HG02571 (cell line): ENCODE data around the gene MIGA2.
"Not testable (repeated sequence)": the region's sequence is repeated elsewhere in the genome, so short reads cannot be mapped to it uniquely, and the experiment has no call there.

ENCODE experiments used
- ATAC-seq: cut with Tn5 transposase; IDR thresholded peaks from one replicate; pipeline ENCODE4 v1.9.1; 2021; ENCODE audit warnings: mild to moderate bottlenecking, moderate library complexity; ENCODE audit not compliant: unreplicated experiment

MIGA2 gene

GRCh38 chr9:129098328-129098727 lies 61.9 kb downstream of the MIGA2 start:
- ATAC-seq: no peak

- ATAC-seq: no peak
Observed at GRCh38 chr9:129100383-129101169, 64.2 kb downstream of the MIGA2 start.

DNA sequence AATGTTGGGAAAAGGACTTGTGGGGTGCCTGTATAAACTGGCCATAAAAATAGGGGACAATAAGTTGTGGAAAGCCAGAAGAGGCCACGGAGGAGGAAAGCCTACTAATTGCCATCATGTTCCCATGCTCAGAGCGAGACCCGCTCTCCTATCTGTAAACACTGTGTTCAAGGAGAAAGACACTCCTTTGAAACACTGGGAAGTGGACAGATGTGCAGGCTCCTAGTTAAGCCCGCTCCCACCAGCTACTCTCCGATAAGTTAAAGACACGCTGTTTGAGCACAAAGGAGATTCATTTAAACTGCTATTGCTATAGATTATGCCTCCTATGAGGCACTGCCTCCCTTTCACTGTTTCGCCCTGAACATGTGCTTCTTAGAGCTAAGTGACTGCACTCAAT lies 64.9 kb downstream of the MIGA2 start:
- no peak for ATAC-seq

DNA sequence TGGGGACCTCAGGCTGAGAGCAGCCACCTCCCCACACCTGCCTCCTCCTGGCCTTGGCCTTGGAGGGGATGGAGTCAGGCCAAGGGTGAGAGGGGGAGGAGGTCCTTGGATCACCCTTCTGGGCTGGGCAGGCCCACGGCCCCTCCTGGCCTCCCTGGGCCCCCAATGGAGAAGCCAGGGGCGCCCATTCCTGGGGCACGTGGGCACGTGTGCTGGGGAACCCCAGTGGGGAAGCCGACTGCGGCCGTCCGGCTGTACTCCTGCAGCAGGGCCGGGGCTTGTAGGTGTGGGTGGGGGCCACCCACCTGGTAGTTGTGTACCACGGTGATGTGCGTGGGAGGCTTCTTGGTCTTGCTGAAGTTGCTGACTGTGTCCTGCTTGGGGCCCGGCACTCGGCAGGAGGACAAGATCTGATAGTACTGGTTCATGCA lies 65.7 kb downstream of the MIGA2 start:
- no peak for ATAC-seq

- ATAC-seq: no peak
Observed at GRCh38 chr9:129102791-129103594, 66.6 kb downstream of the MIGA2 start.

GRCh38 chr9:129103595-129103965 lies 67.2 kb downstream of the MIGA2 start:
- no peak for ATAC-seq

- ATAC-seq: no peak
Observed at GRCh38 chr9:129104051-129104450, 67.6 kb downstream of the MIGA2 start.

- ATAC-seq: no peak
Observed at GRCh38 chr9:129105857-129106694, 69.7 kb downstream of the MIGA2 start.

GRCh38 chr9:129107651-129108050 lies 71.2 kb downstream of the MIGA2 start:
- no peak for ATAC-seq

DNA sequence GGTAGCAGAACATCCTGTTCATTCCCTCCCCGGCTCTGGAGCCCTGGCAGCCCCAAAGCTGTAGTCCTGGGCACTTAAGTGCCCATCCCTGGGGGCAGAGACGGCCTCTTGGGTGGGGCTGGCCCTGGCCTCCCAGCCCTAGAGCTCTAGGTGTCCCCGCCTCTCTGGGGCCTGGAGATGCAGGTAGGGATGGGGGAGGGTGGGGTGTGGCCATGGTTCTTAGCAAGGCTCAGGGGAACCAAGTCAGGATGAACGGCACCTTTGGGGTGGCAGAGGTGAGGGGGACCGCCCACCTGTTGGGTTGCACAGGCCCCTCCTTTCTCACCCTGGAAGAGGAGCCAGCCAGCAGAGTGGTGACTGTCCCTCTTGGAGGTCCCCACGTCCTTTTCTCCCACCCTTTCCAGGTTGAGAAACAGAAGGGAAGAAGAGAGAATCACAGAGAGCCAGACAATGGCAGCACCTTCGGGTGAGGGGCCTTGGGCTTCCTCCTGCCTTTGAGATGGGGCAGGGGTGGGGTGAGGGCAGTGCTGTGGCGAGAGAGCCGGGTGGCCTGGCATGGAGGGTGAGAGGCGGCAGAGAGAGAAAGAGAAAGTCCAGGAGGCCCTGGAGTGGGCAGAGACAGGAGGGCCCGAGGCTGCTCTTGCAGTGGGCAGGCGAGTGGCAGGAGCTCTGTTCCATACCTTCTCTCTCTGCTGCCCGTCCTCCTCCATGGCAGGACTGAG lies 71.8 kb downstream of the MIGA2 start:
- ATAC-seq: no peak

- no peak for ATAC-seq
Observed at GRCh38 chr9:129108805-129109536, 72.5 kb downstream of the MIGA2 start.

DNA sequence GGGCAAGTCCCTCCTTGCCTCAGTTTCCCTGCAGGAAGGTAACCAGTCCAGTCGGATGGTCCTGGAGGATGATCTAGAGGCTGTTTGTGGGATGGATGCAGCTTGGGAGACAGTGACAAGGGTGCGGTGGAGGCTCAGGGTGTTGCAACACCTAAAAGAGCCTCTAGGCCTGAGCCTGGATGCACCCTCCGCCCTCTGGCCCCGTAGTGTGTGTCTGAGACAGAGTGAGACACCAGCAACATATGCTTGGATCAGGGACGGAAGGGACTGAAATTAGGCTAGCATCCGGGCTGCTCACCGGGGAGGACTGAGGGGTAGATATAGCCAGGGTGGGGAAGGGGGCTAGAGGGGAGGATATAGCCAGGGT lies 73.1 kb downstream of the MIGA2 start:
- ATAC-seq: no peak

DNA sequence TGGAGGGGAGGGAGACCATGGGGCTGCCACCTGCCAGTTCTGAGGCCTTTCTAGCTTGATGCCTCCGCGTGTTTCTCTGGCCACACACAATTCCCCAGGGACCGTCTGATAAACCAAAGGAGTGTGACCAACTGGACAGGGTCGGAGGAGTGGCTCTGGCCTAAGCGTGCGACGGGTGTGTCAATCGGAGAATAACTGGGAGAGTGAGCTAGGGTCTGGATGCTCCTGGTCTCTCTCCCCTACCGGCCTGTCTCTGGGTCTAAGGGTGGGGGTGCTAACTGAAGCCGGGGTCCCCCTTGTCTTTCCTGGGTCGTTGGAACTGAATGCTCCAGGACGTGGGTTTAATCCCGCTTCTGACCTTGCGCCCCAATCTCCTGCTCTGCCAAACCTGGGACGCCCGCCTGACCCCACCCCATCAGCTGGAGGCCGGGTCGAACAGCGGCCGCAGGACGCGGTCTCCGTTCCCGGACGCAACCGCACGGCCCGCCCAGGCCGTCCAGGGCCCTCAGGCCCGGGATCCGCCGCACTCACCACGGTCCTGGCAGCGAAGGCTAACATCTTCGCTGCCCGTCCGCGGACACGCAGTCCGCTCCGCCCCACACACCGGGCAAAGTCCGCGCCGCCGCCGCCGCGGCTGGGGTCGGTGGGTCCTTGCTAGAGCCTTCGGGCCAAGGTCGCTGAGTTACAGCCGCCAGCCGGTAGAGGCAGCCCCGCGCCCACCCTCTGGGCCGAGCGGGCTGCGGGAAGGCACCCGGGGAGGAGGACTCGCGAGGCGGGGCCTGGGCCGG lies 73.7 kb downstream of the MIGA2 start:
- no peak for ATAC-seq

DNA sequence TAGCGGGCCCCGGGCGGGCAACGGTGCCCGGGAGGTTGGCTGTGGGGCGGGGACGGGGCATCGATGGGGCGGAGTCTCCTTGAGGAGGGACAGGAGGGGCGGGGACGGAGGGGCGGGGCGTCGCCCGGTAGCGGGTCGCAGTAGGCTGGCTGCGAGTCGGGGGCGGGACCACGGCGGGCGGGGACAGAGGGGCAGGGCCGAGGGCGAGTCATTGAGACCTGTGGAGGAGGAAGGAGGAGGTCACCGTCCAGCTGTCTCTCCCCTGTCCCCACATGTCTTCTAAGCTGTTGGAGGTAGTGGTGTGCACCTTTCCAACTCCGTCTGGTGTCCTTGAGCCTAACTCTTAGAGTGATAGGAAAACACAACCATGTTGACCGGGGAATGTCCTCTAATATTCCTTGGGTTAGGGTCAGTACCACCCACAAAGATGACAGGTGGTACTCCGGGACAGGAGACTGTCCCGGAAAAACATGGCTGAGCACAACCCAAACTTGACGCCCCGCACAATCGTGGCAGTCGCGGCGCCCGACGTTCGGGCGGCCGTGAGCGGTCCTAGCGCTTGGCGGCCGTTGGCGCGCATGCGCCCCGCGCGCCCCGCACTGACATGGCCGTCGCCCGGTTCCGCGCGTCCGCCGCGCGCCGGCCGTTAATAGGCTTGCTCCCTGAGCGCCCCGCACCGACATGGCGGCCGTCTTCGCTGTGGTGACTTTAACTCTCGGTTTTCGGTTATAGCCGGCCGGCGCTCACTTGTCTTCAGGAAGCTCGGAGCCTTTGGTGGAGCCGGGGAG lies 74.5 kb downstream of the MIGA2 start, which contains the start of the genes CRAT and PTPA:
Gene CRAT, minus strand, starts transcription at position 54 of the 788 bp plus-strand sequence. CDS start 284 bp downstream, outside the sequence.
Gene PTPA, plus strand, starts transcription at position 676 of the 788 bp plus-strand sequence. CDS start 186 bp downstream, outside the sequence.
- ATAC-seq: peak; percentile 68

DNA sequence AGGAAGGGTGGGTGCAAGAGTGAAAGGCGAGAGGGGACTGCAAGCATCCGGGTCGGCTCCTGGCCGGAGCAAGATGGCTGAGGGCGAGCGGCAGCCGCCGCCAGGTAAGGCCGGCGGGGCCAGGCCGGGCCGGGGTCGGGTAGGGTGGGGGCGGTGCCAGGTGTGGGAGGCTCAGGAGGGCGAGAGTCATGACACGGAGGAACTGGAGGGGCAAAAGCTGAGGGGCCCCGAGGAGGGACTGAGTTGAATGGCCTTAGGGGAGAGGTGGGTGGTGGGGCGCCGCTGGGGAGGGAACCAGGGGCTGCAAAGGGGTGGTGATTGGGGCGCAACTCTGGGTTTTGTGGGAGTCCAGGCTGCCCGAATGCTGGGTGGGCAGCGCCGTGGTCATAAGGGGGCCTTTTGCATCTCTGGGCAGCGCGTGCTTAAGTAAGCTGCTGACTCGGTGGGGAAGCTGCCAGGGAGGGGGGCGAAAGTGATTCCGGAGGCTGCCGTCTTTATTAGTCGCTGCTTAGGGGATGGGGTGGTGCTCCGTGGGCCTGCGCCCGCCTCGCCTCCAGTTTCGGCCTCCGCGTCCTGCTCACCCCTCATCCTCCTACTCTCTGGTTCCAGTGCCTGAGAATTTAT lies 75.2 kb downstream of the MIGA2 start:
- ATAC-seq: no peak

GRCh38 chr9:129112526-129112925 lies 76.1 kb downstream of the MIGA2 start:
- ATAC-seq: not testable (repeated sequence)

DNA sequence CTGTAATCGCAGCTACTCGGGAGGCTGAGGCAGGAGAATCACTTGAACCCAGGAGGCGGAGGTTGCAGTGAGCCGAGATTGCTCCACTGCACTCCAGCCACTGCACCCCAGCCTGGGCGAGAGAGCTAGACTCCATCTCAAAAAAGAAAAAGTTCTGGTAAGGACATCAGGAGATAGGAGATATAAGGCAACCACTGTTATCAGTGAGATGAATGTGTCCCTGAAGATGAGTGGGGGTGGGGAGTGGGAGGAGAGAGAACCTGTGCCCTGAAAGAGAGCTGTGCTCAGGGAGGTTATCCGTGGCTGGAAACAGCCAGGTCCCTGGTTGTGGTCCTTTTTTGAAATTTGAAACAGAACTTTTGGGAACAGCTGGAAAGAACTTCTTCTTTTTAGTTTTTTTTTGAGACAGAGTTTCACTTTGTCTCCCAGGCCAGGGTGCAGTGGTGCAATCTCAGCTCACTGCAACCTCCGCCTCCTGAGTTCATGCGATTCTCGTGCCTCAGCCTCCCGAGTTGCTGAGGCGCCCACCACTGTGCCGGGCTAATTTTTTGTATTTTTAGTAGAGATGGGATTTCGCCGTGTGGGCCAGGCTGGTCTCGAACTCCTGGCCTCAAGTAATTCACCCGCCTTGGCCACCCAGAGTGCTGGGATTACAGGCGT lies 77.3 kb downstream of the MIGA2 start:
- ATAC-seq: no peak
